ENCODE measurements around the gene RAB11FIP3.

Gene RAB11FIP3

GRCh38 chr16:396199-396598 is 29.2 kb upstream of the RAB11FIP3 start:
- no peaks in the 10 kb centered on the region for H4K20me1 ChIP-seq (ENCODE audit: control insufficient read depth, insufficient read depth, low read depth, low read length)
- H3K27ac ChIP-seq (ENCODE audit: low read depth, low read length): peak overlapping the region; percentile 78
- peaks cover 44% of the 10 kb centered on the region for H3K79me2 ChIP-seq (ENCODE audit: control insufficient read depth, low read length)
- H3K9me3 ChIP-seq (ENCODE audit: control insufficient read depth, insufficient read depth, low read length): peaks cover 6% of the 10 kb centered on the region; the same call in 1 of the 2 replicates
- peaks cover 38% of the 10 kb centered on the region for H3F3A ChIP-seq (ENCODE audit: control insufficient read depth, insufficient read depth)
- peaks cover 39% of the 10 kb centered on the region for H3K36me3 ChIP-seq (ENCODE audit: control insufficient read depth, low read length)
- TF ChIP-seq EZH2phosphoT487 (IDR thresholded peaks at IDR 0.05; ENCODE audit: borderline replicate concordance, low read length): no peak
- TF ChIP-seq, protein P1, sequence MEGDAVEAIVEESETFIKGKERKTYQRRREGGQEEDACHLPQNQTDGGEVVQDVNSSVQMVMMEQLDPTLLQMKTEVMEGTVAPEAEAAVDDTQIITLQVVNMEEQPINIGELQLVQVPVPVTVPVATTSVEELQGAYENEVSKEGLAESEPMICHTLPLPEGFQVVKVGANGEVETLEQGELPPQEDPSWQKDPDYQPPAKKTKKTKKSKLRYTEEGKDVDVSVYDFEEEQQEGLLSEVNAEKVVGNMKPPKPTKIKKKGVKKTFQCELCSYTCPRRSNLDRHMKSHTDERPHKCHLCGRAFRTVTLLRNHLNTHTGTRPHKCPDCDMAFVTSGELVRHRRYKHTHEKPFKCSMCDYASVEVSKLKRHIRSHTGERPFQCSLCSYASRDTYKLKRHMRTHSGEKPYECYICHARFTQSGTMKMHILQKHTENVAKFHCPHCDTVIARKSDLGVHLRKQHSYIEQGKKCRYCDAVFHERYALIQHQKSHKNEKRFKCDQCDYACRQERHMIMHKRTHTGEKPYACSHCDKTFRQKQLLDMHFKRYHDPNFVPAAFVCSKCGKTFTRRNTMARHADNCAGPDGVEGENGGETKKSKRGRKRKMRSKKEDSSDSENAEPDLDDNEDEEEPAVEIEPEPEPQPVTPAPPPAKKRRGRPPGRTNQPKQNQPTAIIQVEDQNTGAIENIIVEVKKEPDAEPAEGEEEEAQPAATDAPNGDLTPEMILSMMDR (IDR thresholded peaks at IDR 0.05; ENCODE audit: low read depth, low read length, poor library complexity, severe bottlenecking): no peak
- H3K27me3 ChIP-seq (ENCODE audit: control insufficient read depth, low read length): no peaks in the 10 kb centered on the region
- no peaks in the 10 kb centered on the region for H3K9me2 ChIP-seq (replicated peaks; ENCODE audit: control insufficient read depth, low read length)
- H3K4me2 ChIP-seq (ENCODE audit: low read length): peak overlapping the region; percentile 72
- H3K4me1 ChIP-seq (ENCODE audit: control insufficient read depth, low read length): peaks cover 50% of the 10 kb centered on the region
- H3K4me3 ChIP-seq (ENCODE audit: low read length): peak overlapping the region; percentile 83

DNA sequence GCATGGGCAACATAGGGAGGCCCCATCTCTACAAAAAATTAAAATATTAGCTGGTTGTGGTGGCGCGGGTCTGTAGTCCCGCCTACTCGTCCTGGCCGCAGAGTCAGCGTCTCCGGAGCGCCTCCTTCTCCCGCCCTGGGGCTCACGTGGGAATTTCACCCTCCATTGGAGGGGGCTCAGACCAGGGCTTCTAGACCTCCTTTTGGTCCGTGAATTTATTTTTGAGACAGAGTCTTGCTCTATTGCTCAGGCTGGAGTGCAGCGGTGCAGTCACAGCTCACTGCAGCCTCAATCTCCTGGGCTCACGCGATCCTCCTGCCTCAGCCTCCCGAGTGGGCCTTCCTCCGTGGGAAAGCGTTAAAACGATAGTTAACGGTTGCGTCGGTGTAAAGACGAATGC is 28.8 kb upstream of the RAB11FIP3 start:
- peaks cover 50% of the 10 kb centered on the region for H3K4me1 ChIP-seq (ENCODE audit: control insufficient read depth, low read length)
- H3K9me2 ChIP-seq (replicated peaks; ENCODE audit: control insufficient read depth, low read length): no peaks in the 10 kb centered on the region
- peaks cover 6% of the 10 kb centered on the region; the same call in 1 of the 2 replicates for H3K9me3 ChIP-seq (ENCODE audit: control insufficient read depth, insufficient read depth, low read length)
- peak overlapping the region; percentile 72 for H3K4me2 ChIP-seq (ENCODE audit: low read length)
- H3K79me2 ChIP-seq (ENCODE audit: control insufficient read depth, low read length): peaks cover 47% of the 10 kb centered on the region
- H3K27ac ChIP-seq (ENCODE audit: low read depth, low read length): peak overlapping the region; percentile 78
- peaks cover 41% of the 10 kb centered on the region for H3K36me3 ChIP-seq (ENCODE audit: control insufficient read depth, low read length)
- no peaks in the 10 kb centered on the region for H4K20me1 ChIP-seq (ENCODE audit: control insufficient read depth, insufficient read depth, low read depth, low read length)
- TF ChIP-seq, protein P1 (IDR thresholded peaks at IDR 0.05; ENCODE audit: low read depth, low read length, poor library complexity, severe bottlenecking): no peak
- TF ChIP-seq EZH2phosphoT487 (IDR thresholded peaks at IDR 0.05; ENCODE audit: borderline replicate concordance, low read length): no peak
- H3K4me3 ChIP-seq (ENCODE audit: low read length): peak overlapping the region; percentile 83
- peaks cover 38% of the 10 kb centered on the region for H3F3A ChIP-seq (ENCODE audit: control insufficient read depth, insufficient read depth)
- H3K27me3 ChIP-seq (ENCODE audit: control insufficient read depth, low read length): no peaks in the 10 kb centered on the region

DNA sequence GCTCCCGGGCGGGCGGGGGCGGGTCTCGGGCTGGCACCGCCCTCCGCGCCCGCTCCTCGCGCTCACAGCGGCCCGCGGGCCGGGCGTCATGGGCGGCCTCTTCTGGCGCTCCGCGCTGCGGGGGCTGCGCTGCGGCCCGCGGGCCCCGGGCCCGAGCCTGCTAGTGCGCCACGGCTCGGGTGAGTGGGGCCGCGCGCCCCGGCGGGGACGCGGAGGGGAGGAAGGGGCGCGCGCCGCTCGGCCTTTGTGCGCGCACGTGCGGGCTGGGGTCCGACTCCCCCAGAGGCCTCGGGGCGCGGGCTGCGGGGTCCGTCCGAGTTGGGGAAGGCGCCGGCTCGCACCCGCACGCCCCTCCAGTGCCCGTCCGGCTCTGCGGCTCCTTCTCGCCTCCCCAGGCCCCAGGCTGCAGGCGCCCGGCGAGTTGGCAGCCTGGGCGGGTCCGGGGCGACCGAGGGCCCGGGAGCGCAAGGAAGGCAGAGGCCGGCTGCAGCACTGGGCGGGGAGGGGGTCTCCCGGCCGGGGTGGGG is 28.3 kb upstream of the RAB11FIP3 start, which contains the start of gene NME4:
NME4 (plus strand) TSS at position 65 of the 527 bp plus-strand sequence; CDS start at position 89, 24 bp downstream.
- H3K4me3 ChIP-seq (ENCODE audit: low read length): peak within 1 kb of the TSS; percentile 83
- H4K20me1 ChIP-seq (ENCODE audit: control insufficient read depth, insufficient read depth, low read depth, low read length): no peaks in the 10 kb centered on the region
- peaks cover 37% of the 10 kb centered on the region for H3K36me3 ChIP-seq (ENCODE audit: control insufficient read depth, low read length)
- H3K27me3 ChIP-seq (ENCODE audit: control insufficient read depth, low read length): no peaks in the 10 kb centered on the region
- H3K79me2 ChIP-seq (ENCODE audit: control insufficient read depth, low read length): peaks cover 43% of the 10 kb centered on the region
- peaks cover 51% of the 10 kb centered on the region for H3K4me1 ChIP-seq (ENCODE audit: control insufficient read depth, low read length)
- H3K4me2 ChIP-seq (ENCODE audit: low read length): peak within 1 kb of the TSS; percentile 72
- H3F3A ChIP-seq (ENCODE audit: control insufficient read depth, insufficient read depth): peaks cover 38% of the 10 kb centered on the region
- H3K27ac ChIP-seq (ENCODE audit: low read depth, low read length): peak within 1 kb of the TSS; percentile 78
- no peaks in the 10 kb centered on the region for H3K9me2 ChIP-seq (replicated peaks; ENCODE audit: control insufficient read depth, low read length)
- H3K9me3 ChIP-seq (ENCODE audit: control insufficient read depth, insufficient read depth, low read length): peaks cover 2% of the 10 kb centered on the region; the same call in 1 of the 2 replicates
- TF ChIP-seq EZH2phosphoT487 (IDR thresholded peaks at IDR 0.05; ENCODE audit: borderline replicate concordance, low read length): no peak
- TF ChIP-seq, protein P1 (IDR thresholded peaks at IDR 0.05; ENCODE audit: low read depth, low read length, poor library complexity, severe bottlenecking): no peak
